HepG2 (cell line): Measurements from ENCODE around the gene TTC16. TPM values are rescaled to one million over a fixed set of nuclear protein-coding genes. Genes with fewer than 3 reads are reported as not detected.
A peak's percentile ranks its signal among the peaks of the same experiment; 100 is the strongest.

Experiments
- ASH2L ChIP-seq: fragments of 300-600, 200-600 bp; sonication (generic); IDR thresholded peaks from 2 replicates; pipeline ENCODE4 v1.7.0; 2017; ENCODE audit warnings: low read depth, mild to moderate bottlenecking, moderate library complexity, mixed read lengths, low read length; ENCODE audit not compliant: insufficient read length
- CERS6 ChIP-seq: sonication (generic); formaldehyde crosslinking; IDR thresholded peaks from 2 replicates; pipeline ENCODE4 v1.5.0; 2020; ENCODE audit warnings: missing genetic modification reagents
- ETV5 ChIP-seq: IDR thresholded peaks from 2 replicates; pipeline ENCODE4 v1.6.1; 2018; ENCODE audit warnings: missing biosample characterization, missing genetic modification reagents, inconsistent platforms, borderline replicate concordance
- GABPA ChIP-seq, 2 experiments: IDR thresholded peaks; 2 replicates each; pipeline ENCODE4 v1.6.1; 2011 to 2016; ENCODE audit warnings: low read depth in 2 of 2, low read length in 1 of 2, missing biosample characterization in 1 of 2, missing genetic modification characterization in 1 of 2
- GFI1 ChIP-seq: sonication (generic); formaldehyde crosslinking; IDR thresholded peaks from 2 replicates; pipeline ENCODE4 v1.5.0; 2020; ENCODE audit warnings: missing genetic modification reagents, mild to moderate bottlenecking, borderline replicate concordance
- KDM4B ChIP-seq: sonication (generic); formaldehyde crosslinking; IDR thresholded peaks from 2 replicates; pipeline ENCODE4 v1.4.0; 2020; ENCODE audit warnings: missing genetic modification reagents
- KDM5A ChIP-seq: fragments of 200-600 bp; sonication (generic); IDR thresholded peaks from 2 replicates; pipeline ENCODE4 v1.7.0; 2018; ENCODE audit warnings: antibody characterized with exemption, mild to moderate bottlenecking, low read length, borderline replicate concordance
- LBX2 ChIP-seq: sonication (generic); formaldehyde crosslinking; IDR thresholded peaks from 2 replicates; pipeline ENCODE4 v1.5.0; 2020; ENCODE audit warnings: missing genetic modification reagents, mild to moderate bottlenecking, borderline replicate concordance
- MED8 ChIP-seq: sonication (generic); formaldehyde crosslinking; IDR thresholded peaks from 2 replicates; pipeline ENCODE4 v1.8.1; 2023; ENCODE audit warnings: mild to moderate bottlenecking, missing genetic modification reagents; ENCODE audit not compliant: insufficient replicate concordance
- MEF2D ChIP-seq: sonication (generic); formaldehyde crosslinking; IDR thresholded peaks from 2 replicates; pipeline ENCODE4 v1.5.1; 2020; ENCODE audit warnings: mild to moderate bottlenecking, missing genetic modification reagents
- NR2F2 ChIP-seq: IDR thresholded peaks from 2 replicates; pipeline ENCODE4 v1.6.1; 2012; ENCODE audit warnings: low read depth, inconsistent platforms, borderline replicate concordance
- NR2F6 ChIP-seq, 2 experiments: IDR thresholded peaks; 2 replicates each; pipeline ENCODE4 v1.6.1; 2016; ENCODE audit warnings: antibody characterized with exemption in 1 of 2, mild to moderate bottlenecking in 1 of 2
- PHF20 ChIP-seq: sonication (generic); formaldehyde crosslinking; IDR thresholded peaks from 2 replicates; pipeline ENCODE4 v1.5.0; 2020; ENCODE audit warnings: mild to moderate bottlenecking, missing genetic modification reagents
- ZFX ChIP-seq: sonication (generic); formaldehyde crosslinking; IDR thresholded peaks from 2 replicates; pipeline ENCODE4 v1.4.0; 2020; ENCODE audit warnings: mild to moderate bottlenecking, low read depth, missing genetic modification reagents, moderate library complexity
- ZNF451 ChIP-seq: sonication (generic); formaldehyde crosslinking; IDR thresholded peaks from 2 replicates; pipeline ENCODE4 v1.5.0; 2020; ENCODE audit warnings: mild to moderate bottlenecking, missing genetic modification reagents
- ZNF687 ChIP-seq: sonication (generic); formaldehyde crosslinking; IDR thresholded peaks from 2 replicates; pipeline ENCODE4 v1.5.1; 2020; ENCODE audit warnings: mild to moderate bottlenecking, missing genetic modification reagents, moderate library complexity
- ZNF770 ChIP-seq: sonication (generic); formaldehyde crosslinking; IDR thresholded peaks from 2 replicates; pipeline ENCODE4 v1.5.0; 2020; ENCODE audit warnings: mild to moderate bottlenecking, missing genetic modification reagents
- ZNF776 ChIP-seq: sonication (generic); formaldehyde crosslinking; IDR thresholded peaks from 2 replicates; pipeline ENCODE4 v1.4.0; 2020; ENCODE audit warnings: mild to moderate bottlenecking, missing genetic modification reagents
- polyA plus RNA-seq, 8 experiments: library from polyadenylated mRNA; depleted of rRNA in 3 of 8; stranded (reverse) in 7 of 8; unstranded in 1 of 8; fragments of >200 nt; fragmentation: Illumina TruSeq in 4 of 8; extraction: Trizol in 4 of 8; gene quantifications; 2 replicates each; pipeline versions ENCODE4 v1.2.1 to v1.2.3, GENCODE V29; 2011 to 2016; ENCODE audit warnings: low read depth in 4 of 8, missing spikeins in 1 of 8, mixed read lengths in 1 of 8; ENCODE audit not compliant: insufficient read depth in 1 of 8
- total RNA-seq, 5 experiments: library from RNA; depleted of rRNA; stranded (reverse); fragments of >200 nt; fragmentation: Illumina TruSeq; extraction: Trizol; gene quantifications; 2 replicates each; pipeline ENCODE4 v1.2.3, GENCODE V29; 2016; ENCODE audit warnings: low read depth in 1 of 5

The TTC16 gene
- total and polyA plus RNA-seq, 2 of the 13 experiments (the other 11 are each of a cell fraction or from before 2014, with no cell fraction given) = not detected

GRCh38 chr9:127711226-127711701 lies 4.6 kb upstream of the TTC16 start (continued):
- no peak for TF ChIP-seq MEF2D (CRISPR knock-in tag)
- TF ChIP-seq ZNF776 = no peak
- peak; percentile 60; the same call in 1 of the 2 replicates for TF ChIP-seq ZNF770
- TF ChIP-seq ASH2L = no peak
- no peak for TF ChIP-seq MED8 (CRISPR knock-in tag)
- no peak for TF ChIP-seq PHF20 (CRISPR knock-in tag)
- peak; percentile 63 for TF ChIP-seq ZNF687
- TF ChIP-seq NR2F6 (IDR thresholded peaks at IDR 0.05) = peak; percentile 76
- TF ChIP-seq NR2F6 (CRISPR knock-in tag; IDR thresholded peaks at IDR 0.05) = peak; percentile 63; the same call in 1 of the 2 replicates
- no peak for TF ChIP-seq KDM5A
- peak; percentile 66 for TF ChIP-seq ZFX (CRISPR knock-in tag)
- 0 out of 2 replicates have a peak, but pooled peaks have one; percentile 55 for TF ChIP-seq KDM4B (CRISPR knock-in tag)
- peak; percentile 24; the same call in 1 of the 2 replicates for TF ChIP-seq GFI1
- no peak for TF ChIP-seq ZNF451
- no peak for TF ChIP-seq CERS6
- 0 out of 2 replicates have a peak, but pooled peaks have one; percentile 62 for TF ChIP-seq ETV5 (CRISPR knock-in tag)
- peak; percentile 35; the same call in 1 of the 2 replicates for TF ChIP-seq NR2F2
- TF ChIP-seq GABPA (IDR thresholded peaks at IDR 0.05; ENCODE audit: low read depth, low read length) = no peak
- peak; percentile 25; the same call in 1 of the 2 replicates for TF ChIP-seq GABPA (CRISPR knock-in tag; IDR thresholded peaks at IDR 0.05; ENCODE audit: low read depth)
- TF ChIP-seq LBX2 (CRISPR knock-in tag) = no peak
